ENCODE data around the gene SHLD1. TPM values are rescaled to one million over a fixed set of nuclear protein-coding genes. Genes with fewer than 3 reads are reported as not detected.

The SHLD1 gene
- total RNA-seq, 1 experiment from 2014 or later, result 2.4 TPM

- no peak for TF ChIP-seq EZH2phosphoT487 (IDR thresholded peaks at IDR 0.05; ENCODE audit: borderline replicate concordance)
- no peak for TF ChIP-seq CBX3 (IDR thresholded peaks at IDR 0.05; ENCODE audit: low read depth)
- no peak for TF ChIP-seq YY1 (IDR thresholded peaks at IDR 0.05; ENCODE audit: extremely low read depth, insufficient replicate concordance, low read depth, low read length)
- no peak for TF ChIP-seq FOSL1 (IDR thresholded peaks at IDR 0.05; ENCODE audit: low read depth)
- TF ChIP-seq ATF3 (IDR thresholded peaks at IDR 0.05), result no peak
- TF ChIP-seq CEBPB (IDR thresholded peaks at IDR 0.05; ENCODE audit: low read depth), result no peak
- no peak for TF ChIP-seq RAD21 (IDR thresholded peaks at IDR 0.05; ENCODE audit: low read depth)
- TF ChIP-seq SP1 (IDR thresholded peaks at IDR 0.05; ENCODE audit: low read depth), result no peak
These were observed 44.4 kb upstream of the SHLD1 start (continued) for GRCh38 chr20:5705827-5706226.

DNA sequence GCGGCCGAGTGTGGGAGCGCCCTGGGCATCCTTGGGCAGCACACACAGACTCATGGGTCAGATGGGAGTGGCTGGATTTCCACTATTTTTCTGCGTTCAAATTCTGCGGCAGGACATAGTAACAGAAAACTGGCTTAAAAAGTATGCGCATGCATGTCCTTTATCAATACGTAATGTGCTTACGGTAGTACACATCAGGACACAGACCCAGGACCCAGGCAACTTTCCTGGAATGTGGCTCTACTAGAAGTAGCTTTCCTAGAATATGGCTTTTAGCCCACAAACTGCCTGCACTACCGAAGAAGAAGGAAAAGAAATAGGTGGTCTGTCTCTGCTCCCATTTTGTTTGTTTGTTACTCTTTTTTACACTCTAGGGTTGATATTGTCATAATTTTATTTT is 43.4 kb upstream of the SHLD1 start:
- H4K20me1 ChIP-seq (ENCODE audit: insufficient read depth), result no peaks in the 10 kb centered on the region
- BruUV-seq (replicated peaks), result no TSS peak
- no peaks in the 10 kb centered on the region for H3K4me1 ChIP-seq (ENCODE audit: control insufficient read depth in 1 of 2, insufficient read depth in 2 of 2, low read length in 2 of 2)
- H3K4me2 ChIP-seq (ENCODE audit: low read length), result no peak overlapping the region
- H3K9me2 ChIP-seq (ENCODE audit: insufficient read depth), result no peaks in the 10 kb centered on the region
- TF ChIP-seq MAX (IDR thresholded peaks at IDR 0.05) (no peak), FOSL1 (IDR thresholded peaks at IDR 0.05; ENCODE audit: low read depth) (no peak), TCF7L2 (IDR thresholded peaks at IDR 0.05; ENCODE audit: borderline replicate concordance, extremely low read depth, insufficient read depth, insufficient read length) (no peak), EZH2phosphoT487 (IDR thresholded peaks at IDR 0.05; ENCODE audit: borderline replicate concordance) (no peak), SRF (IDR thresholded peaks at IDR 0.05; ENCODE audit: low read depth) (no peak), JUND (IDR thresholded peaks at IDR 0.05) (no peak), ZFX (IDR thresholded peaks at IDR 0.05) (no peak), POLR2A (IDR thresholded peaks at IDR 0.05; ENCODE audit: borderline replicate concordance, extremely low read depth, insufficient read depth, insufficient read length) (no peak), SP1 (IDR thresholded peaks at IDR 0.05; ENCODE audit: low read depth) (no peak), ELF1 (IDR thresholded peaks at IDR 0.05; ENCODE audit: borderline replicate concordance, low read depth) (no peak), EZH2 (IDR thresholded peaks at IDR 0.05) (no peak), POLR2AphosphoS5 (IDR thresholded peaks at IDR 0.05; ENCODE audit: low read depth, low read length) (no peak)
- H3K9me3 ChIP-seq (ENCODE audit: control insufficient read depth in 1 of 2, insufficient read depth in 1 of 2, low read depth in 1 of 2, low read length in 2 of 2), result no peaks in the 10 kb centered on the region
- H2AFZ ChIP-seq (ENCODE audit: low read depth, low read length, poor library complexity, severe bottlenecking), result no peak overlapping the region
- H3K9ac ChIP-seq (ENCODE audit: low read length), result no peak overlapping the region
- no peak overlapping the region for H3K4me3 ChIP-seq (replicated peaks in 1 of 2; ENCODE audit: low read depth in 1 of 2, low read length in 2 of 2)
- RAD21 ChIA-PET (ENCODE audit: low non-redundant PET in 1 of 2, low total read pairs in 2 of 2, uncharacterized antibody in 2 of 2, unreplicated experiment in 2 of 2), result no interaction called here
- peaks cover 5% of the 10 kb centered on the region; the same call in 1 of the 2 replicates for H3K27me3 ChIP-seq (ENCODE audit: insufficient read depth, low read length)
- ATAC-seq, result no peak
- H3K27ac ChIP-seq (ENCODE audit: low read depth, low read length), result no peak overlapping the region
- H3K79me2 ChIP-seq (ENCODE audit: insufficient read depth, low read length), result no peaks in the 10 kb centered on the region
- DNase-seq (ENCODE audit: low read depth, low spot score), result no peak
- POLR2A ChIA-PET, result no interaction called here
- intact Hi-C loops (cut with micrococcal nuclease), result no loop called here
- no peaks in the 10 kb centered on the region for H3K36me3 ChIP-seq (ENCODE audit: control insufficient read depth in 1 of 2, insufficient read depth in 2 of 2, low read length in 2 of 2)
- CTCF ChIA-PET, result interaction anchor here (0.6 kb wide), 1 partner anchor 1680 kb away, joined by 3 read pairs; no protein-coding TSS in a partner anchor

All from HCT116 (cell line).